ENCODE data around the gene PLEKHO2. TPM values are rescaled to one million over a fixed set of nuclear protein-coding genes. Genes with fewer than 3 reads are reported as not detected.

PLEKHO2 gene
- total and polyA plus RNA-seq, 2 of the 13 experiments (the other 11 are each of a cell fraction or from before 2014, with no cell fraction given) = 3.8 to 4.8 TPM

DNA sequence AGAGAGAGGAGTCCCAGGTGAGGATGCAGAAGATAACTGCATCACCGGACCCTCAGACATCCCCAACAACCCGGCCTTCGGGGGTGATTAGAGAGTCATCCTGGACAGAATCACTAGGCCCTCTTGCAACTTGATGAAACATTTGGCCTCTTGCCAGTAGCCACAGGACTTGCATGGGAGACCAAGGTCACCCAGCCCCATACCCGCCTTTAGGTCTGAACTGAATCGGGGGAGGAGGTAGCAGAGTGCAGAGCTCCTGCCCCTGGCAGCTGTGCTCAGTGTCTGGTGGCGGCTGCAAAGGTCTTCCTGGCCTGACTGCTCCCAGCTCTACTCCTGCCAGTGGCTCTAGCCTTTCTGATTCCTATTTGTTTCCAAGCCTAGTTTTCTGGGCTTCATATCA, 28.6 kb upstream of the PLEKHO2 start:
- in situ Hi-C loops (cut with HindIII; ENCODE audit: extremely low pct_ligation_motif_present, low pct_unique_long_range_greater_than_20kb) (loop anchor here (5.0 kb wide), 1 partner anchor 81 kb away; no protein-coding TSS in a partner anchor), intact Hi-C loops (cut with micrococcal nuclease; ENCODE audit: unreplicated experiment) (loop anchor here (5.0 kb wide), 1 partner anchor 126 kb away; no protein-coding TSS in a partner anchor)
- peak; percentile 43 for FAIRE-seq
- Histone ChIP-seq H2AFZ (ENCODE audit: low read length) (no peak overlapping the region), H3K27me3 (ENCODE audit: control insufficient read depth in 1 of 2, insufficient read depth in 2 of 2, low read length in 2 of 2) (peaks cover 0 to 14% of the 10 kb centered on the region in 2 experiments; a peak in 1 of 5 replicates), H3K79me2 (ENCODE audit: insufficient read depth, low read length) (no peaks in the 10 kb centered on the region), H4K20me1 (ENCODE audit: insufficient read depth, low read length) (peaks cover 6% of the 10 kb centered on the region; the same call in 1 of the 2 replicates), H3K4me3 (replicated peaks in 1 of 3; ENCODE audit: insufficient read depth in 1 of 3, low read depth in 2 of 3, low read length in 3 of 3) (no peak overlapping the region), H3K4me1 (ENCODE audit: insufficient read depth, low read length) (peaks cover 54% of the 10 kb centered on the region), H3K27ac (ENCODE audit: extremely low read length, insufficient read depth, low read length) (no peak overlapping the region), H3K36me3 (replicated peaks in 1 of 2; ENCODE audit: control insufficient read depth in 1 of 2, insufficient read depth in 2 of 2, low read length in 2 of 2) (peaks cover 0 to 1% of the 10 kb centered on the region in 2 experiments; a peak in 1 of 5 replicates), H3K9ac (ENCODE audit: insufficient read depth, low read depth, low read length) (no peak overlapping the region), H3K9me3 (ENCODE audit: low read length) (no peaks in the 10 kb centered on the region), H3K4me2 (ENCODE audit: low read depth, low read length) (peak overlapping the region; percentile 34; the same call in 1 of the 2 replicates)
- ATAC-seq = peak; percentile 83
- 0% methylated on average over 1 of the region's 6 CpGs for WGBS (ENCODE audit: low lambda C conversion rate)
- POLR2A ChIA-PET = interaction anchor here (0.7 kb wide), 1 partner anchor 92 kb away, joined by 3 read pairs; no protein-coding TSS in a partner anchor
- CTCF ChIA-PET (ENCODE audit: low intra/inter-chr PET ratio, low total read pairs) = no interaction called here
- DNase-seq (ENCODE audit: low spot score) = peak; percentile 84
- BruUV-seq (replicated peaks) = no TSS peak
- TF ChIP-seq JDP2 (CRISPR knock-in tag; IDR thresholded peaks at IDR 0.05; ENCODE audit: borderline replicate concordance) (no peak), GATAD2A (CRISPR knock-in tag; IDR thresholded peaks at IDR 0.05) (peak; percentile 40; the same call in 1 of the 2 replicates), HDAC2 (CRISPR knock-in tag; IDR thresholded peaks at IDR 0.05) (0 out of 2 replicates have a peak, but pooled peaks have one; percentile 12), ZNF263 (CRISPR knock-in tag; IDR thresholded peaks at IDR 0.05) (peak; percentile 61; the same call in 1 of the 2 replicates), ZSCAN31 (CRISPR knock-in tag; IDR thresholded peaks at IDR 0.05; ENCODE audit: low read depth) (no peak), ZNF292 (CRISPR knock-in tag; IDR thresholded peaks at IDR 0.05; ENCODE audit: borderline replicate concordance, low read depth) (peak; percentile 80; the same call in 1 of the 2 replicates), RCOR2 (CRISPR knock-in tag; IDR thresholded peaks at IDR 0.05) (no peak)
- TF ChIP-seq, protein P1, sequence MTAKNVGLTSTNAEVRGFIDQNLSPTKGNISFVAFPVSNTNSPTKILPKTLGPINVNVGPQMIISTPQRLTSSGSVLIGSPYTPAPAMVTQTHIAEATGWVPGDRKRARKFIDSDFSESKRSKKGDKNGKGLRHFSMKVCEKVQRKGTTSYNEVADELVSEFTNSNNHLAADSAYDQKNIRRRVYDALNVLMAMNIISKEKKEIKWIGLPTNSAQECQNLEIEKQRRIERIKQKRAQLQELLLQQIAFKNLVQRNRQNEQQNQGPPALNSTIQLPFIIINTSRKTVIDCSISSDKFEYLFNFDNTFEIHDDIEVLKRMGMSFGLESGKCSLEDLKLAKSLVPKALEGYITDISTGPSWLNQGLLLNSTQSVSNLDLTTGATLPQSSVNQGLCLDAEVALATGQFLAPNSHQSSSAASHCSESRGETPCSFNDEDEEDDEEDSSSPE (CRISPR knock-in tag; IDR thresholded peaks at IDR 0.05) = 0 out of 2 replicates have a peak, but pooled peaks have one; percentile 23
- TF ChIP-seq, protein P2, sequence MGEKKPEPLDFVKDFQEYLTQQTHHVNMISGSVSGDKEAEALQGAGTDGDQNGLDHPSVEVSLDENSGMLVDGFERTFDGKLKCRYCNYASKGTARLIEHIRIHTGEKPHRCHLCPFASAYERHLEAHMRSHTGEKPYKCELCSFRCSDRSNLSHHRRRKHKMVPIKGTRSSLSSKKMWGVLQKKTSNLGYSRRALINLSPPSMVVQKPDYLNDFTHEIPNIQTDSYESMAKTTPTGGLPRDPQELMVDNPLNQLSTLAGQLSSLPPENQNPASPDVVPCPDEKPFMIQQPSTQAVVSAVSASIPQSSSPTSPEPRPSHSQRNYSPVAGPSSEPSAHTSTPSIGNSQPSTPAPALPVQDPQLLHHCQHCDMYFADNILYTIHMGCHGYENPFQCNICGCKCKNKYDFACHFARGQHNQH (CRISPR knock-in tag; IDR thresholded peaks at IDR 0.05) = 0 out of 2 replicates have a peak, but pooled peaks have one; percentile 16
- TF ChIP-seq, protein P3, sequence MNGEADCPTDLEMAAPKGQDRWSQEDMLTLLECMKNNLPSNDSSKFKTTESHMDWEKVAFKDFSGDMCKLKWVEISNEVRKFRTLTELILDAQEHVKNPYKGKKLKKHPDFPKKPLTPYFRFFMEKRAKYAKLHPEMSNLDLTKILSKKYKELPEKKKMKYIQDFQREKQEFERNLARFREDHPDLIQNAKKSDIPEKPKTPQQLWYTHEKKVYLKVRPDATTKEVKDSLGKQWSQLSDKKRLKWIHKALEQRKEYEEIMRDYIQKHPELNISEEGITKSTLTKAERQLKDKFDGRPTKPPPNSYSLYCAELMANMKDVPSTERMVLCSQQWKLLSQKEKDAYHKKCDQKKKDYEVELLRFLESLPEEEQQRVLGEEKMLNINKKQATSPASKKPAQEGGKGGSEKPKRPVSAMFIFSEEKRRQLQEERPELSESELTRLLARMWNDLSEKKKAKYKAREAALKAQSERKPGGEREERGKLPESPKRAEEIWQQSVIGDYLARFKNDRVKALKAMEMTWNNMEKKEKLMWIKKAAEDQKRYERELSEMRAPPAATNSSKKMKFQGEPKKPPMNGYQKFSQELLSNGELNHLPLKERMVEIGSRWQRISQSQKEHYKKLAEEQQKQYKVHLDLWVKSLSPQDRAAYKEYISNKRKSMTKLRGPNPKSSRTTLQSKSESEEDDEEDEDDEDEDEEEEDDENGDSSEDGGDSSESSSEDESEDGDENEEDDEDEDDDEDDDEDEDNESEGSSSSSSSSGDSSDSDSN (CRISPR knock-in tag; IDR thresholded peaks at IDR 0.05) = peak; percentile 46; the same call in 1 of the 2 replicates
- TF ChIP-seq, protein P4, sequence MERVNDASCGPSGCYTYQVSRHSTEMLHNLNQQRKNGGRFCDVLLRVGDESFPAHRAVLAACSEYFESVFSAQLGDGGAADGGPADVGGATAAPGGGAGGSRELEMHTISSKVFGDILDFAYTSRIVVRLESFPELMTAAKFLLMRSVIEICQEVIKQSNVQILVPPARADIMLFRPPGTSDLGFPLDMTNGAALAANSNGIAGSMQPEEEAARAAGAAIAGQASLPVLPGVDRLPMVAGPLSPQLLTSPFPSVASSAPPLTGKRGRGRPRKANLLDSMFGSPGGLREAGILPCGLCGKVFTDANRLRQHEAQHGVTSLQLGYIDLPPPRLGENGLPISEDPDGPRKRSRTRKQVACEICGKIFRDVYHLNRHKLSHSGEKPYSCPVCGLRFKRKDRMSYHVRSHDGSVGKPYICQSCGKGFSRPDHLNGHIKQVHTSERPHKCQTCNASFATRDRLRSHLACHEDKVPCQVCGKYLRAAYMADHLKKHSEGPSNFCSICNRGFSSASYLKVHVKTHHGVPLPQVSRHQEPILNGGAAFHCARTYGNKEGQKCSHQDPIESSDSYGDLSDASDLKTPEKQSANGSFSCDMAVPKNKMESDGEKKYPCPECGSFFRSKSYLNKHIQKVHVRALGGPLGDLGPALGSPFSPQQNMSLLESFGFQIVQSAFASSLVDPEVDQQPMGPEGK (CRISPR knock-in tag; IDR thresholded peaks at IDR 0.05) = peak; percentile 32; the same call in 1 of the 2 replicates
- TF ChIP-seq, protein P5, sequence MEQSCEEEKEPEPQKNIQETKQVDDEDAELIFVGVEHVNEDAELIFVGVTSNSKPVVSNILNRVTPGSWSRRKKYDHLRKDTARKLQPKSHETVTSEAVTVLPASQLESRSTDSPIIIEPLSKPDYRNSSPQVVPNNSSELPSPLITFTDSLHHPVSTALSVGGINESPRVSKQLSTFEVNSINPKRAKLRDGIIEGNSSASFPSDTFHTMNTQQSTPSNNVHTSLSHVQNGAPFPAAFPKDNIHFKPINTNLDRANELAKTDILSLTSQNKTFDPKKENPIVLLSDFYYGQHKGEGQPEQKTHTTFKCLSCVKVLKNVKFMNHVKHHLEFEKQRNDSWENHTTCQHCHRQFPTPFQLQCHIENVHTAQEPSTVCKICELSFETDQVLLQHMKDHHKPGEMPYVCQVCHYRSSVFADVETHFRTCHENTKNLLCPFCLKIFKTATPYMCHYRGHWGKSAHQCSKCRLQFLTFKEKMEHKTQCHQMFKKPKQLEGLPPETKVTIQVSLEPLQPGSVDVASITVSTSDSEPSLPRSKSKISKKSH (CRISPR knock-in tag; IDR thresholded peaks at IDR 0.05; ENCODE audit: borderline replicate concordance) = 0 out of 2 replicates have a peak, but pooled peaks have one; percentile 22
